ENCODE measurements around the gene EYA2.

- TF ChIP-seq SP1 (IDR thresholded peaks at IDR 0.05) (no peak), FOXK2 (IDR thresholded peaks at IDR 0.05) (no peak)
Measured at GRCh38 chr20:46893877-46894578, 615 bp upstream of the EYA2 start.

All from HEK293T (cell line).